Panc1 (cell line): ENCODE results near the gene UBE2G1. TPM values are rescaled to one million over a fixed set of nuclear protein-coding genes. Genes with fewer than 3 reads are reported as not detected.

Source experiments
- ATAC-seq: fragments of 200-7000 bp; cut with Tn5 transposase; 2 replicates; pipeline ENCODE4 v1.9.1; 2020; ENCODE audit warnings: mild to moderate bottlenecking, moderate library complexity
- BruUV-seq: library from RNA; stranded (reverse); fragments of 400-500 nt; replicated peaks from 2 replicates; lab custom pipeline; 2021; lab: Mats Ljungman, UMichigan
- CTCF ChIA-PET: fragments of 300-600 bp; sonication (Branson Sonifier 250); formaldehyde crosslinking; loops from one replicate; lab custom pipeline; 2022; ENCODE audit warnings: antibody characterized with exemption; lab: Charles Lee
- POLR2A ChIA-PET: fragments of 300-600 bp; sonication (Branson Sonifier 250); formaldehyde crosslinking; loops from one replicate; lab custom pipeline; 2022; ENCODE audit warnings: antibody characterized with exemption; lab: Charles Lee
- DNase-seq: peaks from one replicate; pipeline ENCODE4 v3.0.0-alpha.2; 2010; ENCODE audit warnings: low read depth, low spot score
- H3K27ac ChIP-seq: 2 replicates; pipeline ENCODE4 v1.5.1; 2011; ENCODE audit warnings: mild to moderate bottlenecking, low read length, inconsistent platforms
- H3K27me3 ChIP-seq: fragments of 200-500 bp; sonication (Bioruptor generic); 2 replicates; pipeline ENCODE4 v1.6.0; 2014; ENCODE audit warnings: low read length, inconsistent platforms; ENCODE audit not compliant: control insufficient read depth, insufficient read depth
- H3K36me3 ChIP-seq: fragments of 200-500 bp; sonication (Bioruptor generic); 2 replicates; pipeline ENCODE4 v1.5.1; 2014; ENCODE audit warnings: inconsistent platforms, mild to moderate bottlenecking, low read length, moderate library complexity; ENCODE audit not compliant: control insufficient read depth, insufficient read depth
- H3K4me1 ChIP-seq: 2 replicates; pipeline ENCODE4 v1.5.1; 2011; ENCODE audit warnings: inconsistent platforms, mild to moderate bottlenecking, low read length, moderate library complexity; ENCODE audit not compliant: control insufficient read depth, insufficient read depth
- H3K4me3 ChIP-seq, 2 experiments: 2 replicates each; pipeline ENCODE4 v1.5.1; 2011 to 2012; ENCODE audit warnings: low read depth in 2 of 2, low read length in 2 of 2, mild to moderate bottlenecking in 2 of 2, inconsistent platforms in 1 of 2, moderate library complexity in 1 of 2
- H3K9me3 ChIP-seq: fragments of 200-500 bp; sonication (Bioruptor generic); 2 replicates; pipeline ENCODE4 v1.5.1; 2014; ENCODE audit warnings: low read depth, mild to moderate bottlenecking, inconsistent platforms, low read length, moderate library complexity; ENCODE audit not compliant: control insufficient read depth, insufficient read depth
- POLR2AphosphoS5 ChIP-seq: IDR thresholded peaks from 2 replicates; pipeline ENCODE4 v1.6.1; 2012; ENCODE audit warnings: mild to moderate bottlenecking, low read depth, low read length, moderate library complexity
- SIN3A ChIP-seq: IDR thresholded peaks from 2 replicates; pipeline ENCODE4 v1.6.1; 2012; ENCODE audit warnings: low read depth, mild to moderate bottlenecking, low read length, moderate library complexity, borderline replicate concordance; ENCODE audit not compliant: insufficient read depth
- TCF7L2 ChIP-seq: IDR thresholded peaks from 2 replicates; pipeline ENCODE4 v1.6.1; 2011; ENCODE audit warnings: mild to moderate bottlenecking, low read depth, low read length, inconsistent platforms
- in situ Hi-C: cut with HindIII; loops from 2 replicates; pipeline ENCODE4 v1.10.0; 2016; ENCODE audit warnings: low sequenced_read_pairs, low pct_unique_long_range_greater_than_20kb
- intact Hi-C: fragments of 100-400 bp; cut with micrococcal nuclease; formaldehyde crosslinking; loops from one replicate; pipeline ENCODE4 v1.10.0; 2022; ENCODE audit not compliant: unreplicated experiment
- total RNA-seq: library from RNA; stranded (reverse); gene quantifications from one replicate; pipeline ENCODE4 v1.2.1, GENCODE V29; 2021; ENCODE audit not compliant: unreplicated experiment
- TF ChIP-seq, protein P1 (sequence below), 2 experiments: IDR thresholded peaks; 2 replicates each; pipeline ENCODE4 v1.6.1; 2011 to 2012; ENCODE audit warnings: low read depth in 2 of 2, control low read depth in 1 of 2, low read length in 1 of 2, mild to moderate bottlenecking in 1 of 2, moderate library complexity in 1 of 2; ENCODE audit not compliant: insufficient read depth in 1 of 2
- TF ChIP-seq, protein P2 (sequence below): fragments of 450-650 bp; IDR thresholded peaks from 2 replicates; pipeline ENCODE4 v1.5.1; 2017; ENCODE audit warnings: mild to moderate bottlenecking

The UBE2G1 gene
- total RNA-seq, 1 experiment from 2014 or later: 119 TPM

DNA sequence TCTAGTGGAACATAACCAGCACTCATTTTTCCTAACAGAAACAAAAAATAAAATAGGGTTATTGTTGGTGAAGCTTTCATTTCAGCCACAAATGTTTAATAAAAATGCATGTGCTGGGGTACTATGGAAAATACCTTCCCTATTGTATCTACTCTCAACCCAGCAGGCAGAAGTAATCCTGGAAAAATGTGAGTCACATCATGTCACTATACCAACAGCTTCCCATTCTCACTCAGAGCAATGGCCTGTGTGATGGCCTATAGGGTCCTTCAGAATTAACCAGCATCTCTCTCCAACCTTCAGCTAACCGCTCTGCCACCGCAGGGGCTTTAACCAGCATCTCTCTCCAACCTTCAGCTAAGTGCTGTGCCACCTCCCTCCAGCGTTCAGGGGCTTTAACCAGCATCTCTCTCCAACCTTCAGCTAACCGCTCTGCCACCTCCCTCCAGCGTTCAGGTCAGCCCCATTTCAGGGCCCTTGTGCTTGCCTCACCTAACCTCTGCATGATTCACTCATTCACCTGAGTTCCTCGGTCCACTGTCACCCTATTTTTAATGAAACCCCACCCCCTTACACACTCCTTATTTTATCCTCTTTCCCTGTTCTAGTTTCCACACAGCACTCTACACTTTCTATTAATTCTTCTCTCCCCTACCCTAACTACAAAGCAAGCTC lies 34.0 kb downstream of the UBE2G1 start:
- ChIA-PET CTCF (no interaction called here), POLR2A (no interaction called here)
- Histone ChIP-seq H3K4me3 (no peak overlapping the region), H3K27ac (peak overlapping the region; percentile 57; the same call in 1 of the 2 replicates), H3K36me3 (no peaks in the 10 kb centered on the region), H3K9me3 (no peaks in the 10 kb centered on the region), H3K4me1 (peaks cover 45% of the 10 kb centered on the region), H3K27me3 (no peaks in the 10 kb centered on the region)
- no peak for DNase-seq
- TSS peak; percentile 27 for BruUV-seq
- in situ Hi-C loops: no loop called here
- peak; percentile 88 for ATAC-seq
- no peak for TF ChIP-seq SIN3A
- no peak for TF ChIP-seq POLR2AphosphoS5
- TF ChIP-seq TCF7L2: no peak
- TF ChIP-seq, protein P1, sequence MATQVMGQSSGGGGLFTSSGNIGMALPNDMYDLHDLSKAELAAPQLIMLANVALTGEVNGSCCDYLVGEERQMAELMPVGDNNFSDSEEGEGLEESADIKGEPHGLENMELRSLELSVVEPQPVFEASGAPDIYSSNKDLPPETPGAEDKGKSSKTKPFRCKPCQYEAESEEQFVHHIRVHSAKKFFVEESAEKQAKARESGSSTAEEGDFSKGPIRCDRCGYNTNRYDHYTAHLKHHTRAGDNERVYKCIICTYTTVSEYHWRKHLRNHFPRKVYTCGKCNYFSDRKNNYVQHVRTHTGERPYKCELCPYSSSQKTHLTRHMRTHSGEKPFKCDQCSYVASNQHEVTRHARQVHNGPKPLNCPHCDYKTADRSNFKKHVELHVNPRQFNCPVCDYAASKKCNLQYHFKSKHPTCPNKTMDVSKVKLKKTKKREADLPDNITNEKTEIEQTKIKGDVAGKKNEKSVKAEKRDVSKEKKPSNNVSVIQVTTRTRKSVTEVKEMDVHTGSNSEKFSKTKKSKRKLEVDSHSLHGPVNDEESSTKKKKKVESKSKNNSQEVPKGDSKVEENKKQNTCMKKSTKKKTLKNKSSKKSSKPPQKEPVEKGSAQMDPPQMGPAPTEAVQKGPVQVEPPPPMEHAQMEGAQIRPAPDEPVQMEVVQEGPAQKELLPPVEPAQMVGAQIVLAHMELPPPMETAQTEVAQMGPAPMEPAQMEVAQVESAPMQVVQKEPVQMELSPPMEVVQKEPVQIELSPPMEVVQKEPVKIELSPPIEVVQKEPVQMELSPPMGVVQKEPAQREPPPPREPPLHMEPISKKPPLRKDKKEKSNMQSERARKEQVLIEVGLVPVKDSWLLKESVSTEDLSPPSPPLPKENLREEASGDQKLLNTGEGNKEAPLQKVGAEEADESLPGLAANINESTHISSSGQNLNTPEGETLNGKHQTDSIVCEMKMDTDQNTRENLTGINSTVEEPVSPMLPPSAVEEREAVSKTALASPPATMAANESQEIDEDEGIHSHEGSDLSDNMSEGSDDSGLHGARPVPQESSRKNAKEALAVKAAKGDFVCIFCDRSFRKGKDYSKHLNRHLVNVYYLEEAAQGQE (IDR thresholded peaks at IDR 0.05; ENCODE audit: insufficient read depth in 1 of 2, low read depth in 2 of 2, low read length in 1 of 2): no peak
- TF ChIP-seq, protein P2, sequence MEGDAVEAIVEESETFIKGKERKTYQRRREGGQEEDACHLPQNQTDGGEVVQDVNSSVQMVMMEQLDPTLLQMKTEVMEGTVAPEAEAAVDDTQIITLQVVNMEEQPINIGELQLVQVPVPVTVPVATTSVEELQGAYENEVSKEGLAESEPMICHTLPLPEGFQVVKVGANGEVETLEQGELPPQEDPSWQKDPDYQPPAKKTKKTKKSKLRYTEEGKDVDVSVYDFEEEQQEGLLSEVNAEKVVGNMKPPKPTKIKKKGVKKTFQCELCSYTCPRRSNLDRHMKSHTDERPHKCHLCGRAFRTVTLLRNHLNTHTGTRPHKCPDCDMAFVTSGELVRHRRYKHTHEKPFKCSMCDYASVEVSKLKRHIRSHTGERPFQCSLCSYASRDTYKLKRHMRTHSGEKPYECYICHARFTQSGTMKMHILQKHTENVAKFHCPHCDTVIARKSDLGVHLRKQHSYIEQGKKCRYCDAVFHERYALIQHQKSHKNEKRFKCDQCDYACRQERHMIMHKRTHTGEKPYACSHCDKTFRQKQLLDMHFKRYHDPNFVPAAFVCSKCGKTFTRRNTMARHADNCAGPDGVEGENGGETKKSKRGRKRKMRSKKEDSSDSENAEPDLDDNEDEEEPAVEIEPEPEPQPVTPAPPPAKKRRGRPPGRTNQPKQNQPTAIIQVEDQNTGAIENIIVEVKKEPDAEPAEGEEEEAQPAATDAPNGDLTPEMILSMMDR: no peak
- intact Hi-C loops: no loop called here

DNA sequence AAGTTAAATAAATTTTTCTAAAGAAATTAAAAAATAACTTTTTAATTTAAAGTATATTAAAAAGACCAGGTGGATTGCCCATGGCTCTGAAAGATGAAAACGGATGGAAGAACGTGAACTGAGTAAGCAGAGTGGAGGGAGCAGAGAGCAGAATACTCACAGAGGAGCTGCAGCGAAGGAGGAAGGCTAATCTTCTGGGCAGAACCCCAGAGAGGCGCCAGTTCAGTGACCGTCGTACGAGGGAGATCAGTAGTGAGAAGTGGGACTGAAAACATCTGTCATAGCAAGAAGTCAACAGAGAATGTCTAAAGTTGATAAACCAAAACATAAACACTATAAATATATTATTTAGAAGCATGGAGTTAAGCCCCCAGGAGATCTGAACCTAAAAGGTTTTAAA lies 34.9 kb downstream of the UBE2G1 start:
- in situ Hi-C loops (no loop called here), intact Hi-C loops (no loop called here)
- POLR2A ChIA-PET: no interaction called here

More for the DNA sequence above, 34.9 kb downstream of the UBE2G1 start:
- Histone ChIP-seq H3K36me3 (no peaks in the 10 kb centered on the region), H3K27me3 (no peaks in the 10 kb centered on the region), H3K4me3 (no peak overlapping the region), H3K9me3 (no peaks in the 10 kb centered on the region), H3K4me1 (peaks cover 45% of the 10 kb centered on the region), H3K27ac (0 out of 2 replicates have a peak overlapping the region, but pooled peaks have one; percentile 48)
- TF ChIP-seq, protein P2: no peak
- TF ChIP-seq POLR2AphosphoS5: no peak
- TF ChIP-seq TCF7L2: no peak
- TF ChIP-seq SIN3A: no peak
- TF ChIP-seq, protein P1 (IDR thresholded peaks at IDR 0.05; ENCODE audit: insufficient read depth in 1 of 2, low read depth in 2 of 2, low read length in 1 of 2): no peak
- CTCF ChIA-PET: no interaction called here
- no TSS peak for BruUV-seq
- ATAC-seq (no peak), DNase-seq (no peak)
